Prostate gland (tissue), 2 donors: Measurements from ENCODE around the gene CTPS2.

ENCODE experiments used
- CTCF ChIP-seq, 4 experiments: fragments of 200-600 bp in 2 of 4; fragments of 450-650 bp in 2 of 4; sonication (generic) in 2 of 4; IDR thresholded peaks; 1 replicate in 3 of 4; 2 replicates in 1 of 4; pipeline ENCODE4 v1.5.1; 2016 to 2019; ENCODE audit warnings: antibody characterized with exemption in 4 of 4, mild to moderate bottlenecking in 2 of 4, moderate library complexity in 2 of 4
- POLR2A ChIP-seq: fragments of 450-650 bp; IDR thresholded peaks from one replicate; pipeline ENCODE4 v1.6.1; 2016; ENCODE audit warnings: antibody characterized with exemption, mild to moderate bottlenecking

DNA sequence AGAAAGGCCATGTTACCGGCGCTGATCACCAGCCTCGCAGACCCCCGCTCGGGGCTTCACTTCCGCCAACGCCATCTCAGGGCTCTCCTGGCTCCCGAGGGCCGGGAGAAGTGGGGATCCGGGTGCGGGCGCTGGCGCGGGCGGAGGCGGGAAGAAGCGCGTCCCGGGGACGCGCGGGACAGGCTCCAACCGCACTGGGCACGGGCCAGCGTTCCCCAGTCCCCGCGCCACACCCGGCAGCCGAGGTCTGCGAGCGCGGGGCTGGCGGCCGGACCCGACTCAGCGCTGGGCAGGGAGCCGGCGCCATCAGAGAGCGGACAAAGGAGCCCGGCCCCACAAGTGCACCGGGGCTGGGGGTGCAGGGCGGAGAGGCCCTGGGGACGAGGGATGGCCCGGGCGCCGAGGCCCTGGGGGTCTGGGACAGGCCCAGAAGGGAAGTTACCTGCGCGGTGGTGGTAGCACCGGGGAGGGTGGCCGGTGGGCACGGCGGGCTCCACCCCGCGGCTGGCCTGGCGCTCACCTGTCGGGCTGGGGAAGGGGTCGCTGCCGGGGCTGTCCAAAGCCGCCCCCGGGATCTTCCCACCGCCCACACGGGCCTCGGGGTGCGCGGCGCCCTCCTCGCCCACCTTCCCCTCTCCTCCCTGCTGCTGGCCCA lies 449 bp downstream of the CTPS2 start:
- TF ChIP-seq CTCF (IDR thresholded peaks at IDR 0.05) (no peak), POLR2A (no peak)
